Measurements from ENCODE around the gene PLLP.

Gene PLLP

GRCh38 chr16:57209780-57210179 lies 74.7 kb downstream of the PLLP start:
- no peak for DNase-seq

- no peak for DNase-seq
These were observed 75.5 kb downstream of the PLLP start for GRCh38 chr16:57208926-57209325.
